SK-N-SH treated with all-trans-retinoic acid at 6 μM for 48 hours (cell line): Measurements from ENCODE around the gene PRKG1.

Experiments used
- CREB5 ChIP-seq: fragments of 250-450 bp; sonication (Bioruptor Pico); IDR thresholded peaks from 2 replicates; pipeline ENCODE4 v1.5.1; 2020; ENCODE audit warnings: low read depth, mild to moderate bottlenecking, moderate library complexity
- PATZ1 ChIP-seq: fragments of 250-450 bp; sonication (Bioruptor Pico); IDR thresholded peaks from 2 replicates; pipeline ENCODE4 v1.8.0; 2020; ENCODE audit warnings: mild to moderate bottlenecking, moderate library complexity, borderline replicate concordance
- TSHZ2 ChIP-seq: fragments of 250-450 bp; sonication (Bioruptor Pico); IDR thresholded peaks from 2 replicates; pipeline ENCODE4 v1.5.0; 2020; ENCODE audit warnings: mild to moderate bottlenecking, moderate library complexity
- ZFP30 ChIP-seq: fragments of 450-650 bp; formaldehyde crosslinking; IDR thresholded peaks from 2 replicates; pipeline ENCODE4 v1.5.0; 2022; ENCODE audit warnings: mild to moderate bottlenecking, moderate library complexity

- TF ChIP-seq TSHZ2 (CRISPR knock-in tag) (no peak), ZFP30 (CRISPR knock-in tag) (no peak), PATZ1 (CRISPR knock-in tag) (no peak), CREB5 (CRISPR knock-in tag) (no peak)
Observed at GRCh38 chr10:52043811-52044210, 969.5 kb downstream of the PRKG1 start.
